Body of pancreas (tissue), 4 donors: ENCODE results near the gene SLC32A1. TPM values are rescaled to one million over a fixed set of nuclear protein-coding genes. Genes with fewer than 3 reads are reported as not detected.

ENCODE experiments used
- ATAC-seq: fragments of 150-250 bp; one replicate; pipeline ENCODE4 v1.9.1; 2016
- DNase-seq, 4 donors: peaks; one replicate each; pipeline ENCODE4 v3.0.0-alpha.2; 2019
- H3K27ac ChIP-seq, 4 donors: fragments of 200-600 bp; sonication (generic); 1 replicate in 3 of 4; 2 replicates in 1 of 4; pipeline versions ENCODE4 v1.5.1 to v1.6.1; 2016 to 2019; ENCODE audit warnings: mild to moderate bottlenecking in 1 of 4, mixed read lengths in 1 of 4, moderate library complexity in 1 of 4
- H3K27me3 ChIP-seq, 2 donors: fragments of 200-600 bp; sonication (generic); one replicate each; pipeline ENCODE4 v1.6.0; 2016; ENCODE audit warnings: mild to moderate bottlenecking in 1 of 2
- H3K36me3 ChIP-seq, 2 donors: fragments of 200-600 bp; sonication (generic); replicated peaks in 1 of 2; 2 replicates each; pipeline ENCODE4 v1.5.1; 2016; ENCODE audit warnings: low read depth in 2 of 2; ENCODE audit not compliant: insufficient read depth in 1 of 2
- H3K4me1 ChIP-seq: fragments of 200-600 bp; sonication (generic); one replicate; pipeline ENCODE4 v1.6.0; 2016
- H3K4me3 ChIP-seq, 2 donors: fragments of 200-600 bp; sonication (generic); 1 replicate in 1 of 2; 2 replicates in 1 of 2; pipeline ENCODE4 v1.5.1; 2016 to 2019
- H3K9me3 ChIP-seq, 3 donors: fragments of 200-600 bp; sonication (generic); 1 replicate in 2 of 3; 2 replicates in 1 of 3; pipeline ENCODE4 v1.5.1; 2016
- POLR2A ChIP-seq, 3 donors: fragments of 450-650 bp; IDR thresholded peaks; one replicate each; pipeline ENCODE4 v1.6.1; 2016; ENCODE audit warnings: antibody characterized with exemption in 3 of 3, mild to moderate bottlenecking in 2 of 3
- WGBS, 2 donors: methylation state at CpG; one replicate each; pipeline ENCODE4 v1.1.5; 2017; 5-methylcytosine and 5-hydroxymethylcytosine counted together
- intact Hi-C: fragments of 100-400 bp; cut with DNase I; formaldehyde crosslinking; loops from one replicate; pipeline ENCODE4 v1.15.1; 2023
- total RNA-seq, 2 donors: library from RNA; depleted of rRNA; stranded (reverse); fragments of >200 nt; gene quantifications; one replicate each; pipeline ENCODE4 v1.1.0, GENCODE V29; 2016
- TF ChIP-seq, protein P1 (sequence below), 7 experiments: fragments of 450-650 bp in 4 of 7; fragments of 200-600 bp in 3 of 7; sonication (generic) in 3 of 7; IDR thresholded peaks; one replicate each; pipeline ENCODE4 v1.5.1; 2016 to 2019; ENCODE audit warnings: antibody characterized with exemption in 7 of 7

Gene SLC32A1
- total RNA-seq, 2 donors from 2014 or later: not detected

DNA sequence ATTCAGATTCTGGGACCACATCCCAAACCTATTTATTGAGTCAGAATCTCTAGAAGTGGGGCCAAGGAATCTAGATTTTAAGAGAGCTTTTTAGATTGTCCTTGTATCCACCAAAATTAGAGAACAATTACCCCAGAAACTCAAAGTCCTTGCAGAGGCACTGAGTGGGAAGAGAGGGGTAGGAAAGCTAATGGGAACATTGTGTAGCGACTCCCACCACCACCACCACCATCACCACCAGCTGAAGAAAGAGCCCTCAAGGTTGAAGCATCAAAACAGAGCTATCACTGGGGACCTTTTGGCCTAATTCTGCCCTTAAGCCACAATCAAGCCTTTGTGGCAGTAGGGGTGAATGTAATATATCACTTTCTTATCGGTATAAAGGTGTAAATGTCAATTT lies 39.0 kb upstream of the SLC32A1 start:
- 48 to 53% methylated on average over 2 of the region's 2 CpGs for WGBS, 2 donors
- intact Hi-C loops: no loop called here
- Histone ChIP-seq H3K27me3 (no peaks in the 10 kb centered on the region), H3K4me3 (no peak overlapping the region), H3K4me1 (no peaks in the 10 kb centered on the region), H3K36me3 (no peaks in the 10 kb centered on the region), H3K9me3 (no peaks in the 10 kb centered on the region), H3K27ac (no peak overlapping the region)
- TF ChIP-seq, protein P1, sequence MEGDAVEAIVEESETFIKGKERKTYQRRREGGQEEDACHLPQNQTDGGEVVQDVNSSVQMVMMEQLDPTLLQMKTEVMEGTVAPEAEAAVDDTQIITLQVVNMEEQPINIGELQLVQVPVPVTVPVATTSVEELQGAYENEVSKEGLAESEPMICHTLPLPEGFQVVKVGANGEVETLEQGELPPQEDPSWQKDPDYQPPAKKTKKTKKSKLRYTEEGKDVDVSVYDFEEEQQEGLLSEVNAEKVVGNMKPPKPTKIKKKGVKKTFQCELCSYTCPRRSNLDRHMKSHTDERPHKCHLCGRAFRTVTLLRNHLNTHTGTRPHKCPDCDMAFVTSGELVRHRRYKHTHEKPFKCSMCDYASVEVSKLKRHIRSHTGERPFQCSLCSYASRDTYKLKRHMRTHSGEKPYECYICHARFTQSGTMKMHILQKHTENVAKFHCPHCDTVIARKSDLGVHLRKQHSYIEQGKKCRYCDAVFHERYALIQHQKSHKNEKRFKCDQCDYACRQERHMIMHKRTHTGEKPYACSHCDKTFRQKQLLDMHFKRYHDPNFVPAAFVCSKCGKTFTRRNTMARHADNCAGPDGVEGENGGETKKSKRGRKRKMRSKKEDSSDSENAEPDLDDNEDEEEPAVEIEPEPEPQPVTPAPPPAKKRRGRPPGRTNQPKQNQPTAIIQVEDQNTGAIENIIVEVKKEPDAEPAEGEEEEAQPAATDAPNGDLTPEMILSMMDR (IDR thresholded peaks at IDR 0.05): no peak
- no peak for TF ChIP-seq POLR2A (IDR thresholded peaks at IDR 0.05)
- no peak for DNase-seq
- no peak for ATAC-seq

DNA sequence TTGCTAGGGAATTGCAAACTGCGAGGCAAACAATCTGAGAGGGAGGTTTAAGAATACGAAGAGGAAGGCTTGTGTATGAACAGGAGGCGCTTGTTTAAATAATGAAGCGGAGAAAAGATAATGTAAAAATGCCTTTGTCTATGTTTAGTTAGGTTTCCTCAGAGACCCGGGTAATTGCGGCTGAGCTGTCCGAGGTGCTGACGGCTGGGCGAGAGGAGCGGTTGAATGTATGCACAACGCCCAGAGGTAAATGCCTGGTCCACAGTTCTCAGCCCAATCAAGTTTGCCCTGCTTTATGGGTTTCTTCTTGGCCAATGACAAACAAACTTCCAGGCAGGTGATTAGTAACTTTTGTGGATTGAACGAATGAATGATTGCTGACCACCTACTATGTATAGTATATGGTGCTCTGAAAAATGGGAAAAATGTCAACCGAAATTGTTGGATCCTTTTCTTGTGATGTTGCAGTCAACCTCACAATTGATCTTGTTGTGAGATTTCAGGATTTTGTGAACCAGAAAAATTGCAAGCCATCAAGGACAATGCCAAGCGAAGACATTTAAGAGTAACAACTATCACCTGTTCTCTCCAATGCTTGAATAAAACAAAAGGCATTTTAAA lies 38.3 kb upstream of the SLC32A1 start:
- DNase-seq (peak; percentile 16 to 44 (median 30)), ATAC-seq (no peak)
- WGBS, 2 donors: 9 to 10% methylated on average over 14 of the region's 14 CpGs
- Histone ChIP-seq H3K4me1 (no peaks in the 10 kb centered on the region), H3K36me3 (no peaks in the 10 kb centered on the region), H3K9me3 (no peaks in the 10 kb centered on the region), H3K4me3 (no peak overlapping the region), H3K27ac (no peak overlapping the region), H3K27me3 (no peaks in the 10 kb centered on the region)
- TF ChIP-seq, protein P1 (IDR thresholded peaks at IDR 0.05): no peak
- TF ChIP-seq POLR2A (IDR thresholded peaks at IDR 0.05): no peak
- intact Hi-C loops: no loop called here

DNA sequence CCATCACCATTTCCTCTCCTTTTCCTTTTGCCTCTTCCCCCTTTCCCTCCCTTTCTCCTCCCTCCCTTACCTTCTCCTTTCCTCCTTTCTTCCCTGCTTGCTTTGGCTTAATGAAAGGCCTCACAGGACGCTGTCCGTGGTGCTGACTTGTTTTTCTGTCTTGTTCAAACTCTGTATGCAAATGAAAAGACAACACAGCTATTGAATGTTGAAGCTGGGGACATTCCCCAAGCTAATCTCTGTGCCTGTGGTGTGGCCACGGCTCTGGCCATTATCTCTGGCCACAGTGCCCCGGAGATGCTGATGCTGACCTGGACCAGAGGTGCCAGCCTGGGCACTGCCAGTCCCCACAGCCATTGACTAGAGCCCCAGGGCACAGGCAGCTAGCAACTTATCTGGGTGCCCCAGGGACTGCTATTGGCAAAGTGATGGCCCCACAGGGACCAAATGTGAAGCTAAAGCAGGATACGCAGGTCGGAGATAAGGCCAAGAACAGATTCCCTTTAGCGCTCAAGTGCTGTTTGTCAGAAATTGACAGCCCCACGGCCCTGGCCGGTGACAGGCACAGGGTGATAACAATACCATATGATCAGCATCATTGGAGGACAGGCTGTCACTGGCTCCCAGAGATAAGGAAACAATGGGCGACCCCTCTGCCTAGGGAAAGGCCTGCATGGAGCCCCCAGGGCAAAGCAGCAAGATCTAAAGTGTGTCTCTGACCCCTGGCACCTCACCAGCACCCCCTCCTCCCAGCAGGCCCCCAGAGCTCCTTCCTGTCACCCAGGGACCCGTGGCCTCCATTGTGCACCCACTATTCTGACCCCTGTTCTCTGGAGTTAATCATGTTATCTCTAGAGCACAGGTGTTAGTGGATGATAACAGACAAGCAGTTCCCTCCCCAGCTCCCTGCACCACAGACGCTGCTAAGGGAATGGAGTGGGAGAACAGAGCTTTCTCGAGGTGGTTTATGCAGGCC lies 31.6 kb upstream of the SLC32A1 start:
- Histone ChIP-seq H3K27ac (no peak overlapping the region), H3K9me3 (no peaks in the 10 kb centered on the region), H3K4me1 (no peaks in the 10 kb centered on the region), H3K36me3 (no peaks in the 10 kb centered on the region), H3K27me3 (no peaks in the 10 kb centered on the region), H3K4me3 (no peak overlapping the region)
- ATAC-seq (peak; percentile 18), DNase-seq (peak; percentile 30 to 62 (median 42))
- intact Hi-C loops: no loop called here
- 14 to 16% methylated on average over 13 of the region's 13 CpGs for WGBS, 2 donors
- TF ChIP-seq, protein P1 (IDR thresholded peaks at IDR 0.05): no peak
- no peak for TF ChIP-seq POLR2A (IDR thresholded peaks at IDR 0.05)

DNA sequence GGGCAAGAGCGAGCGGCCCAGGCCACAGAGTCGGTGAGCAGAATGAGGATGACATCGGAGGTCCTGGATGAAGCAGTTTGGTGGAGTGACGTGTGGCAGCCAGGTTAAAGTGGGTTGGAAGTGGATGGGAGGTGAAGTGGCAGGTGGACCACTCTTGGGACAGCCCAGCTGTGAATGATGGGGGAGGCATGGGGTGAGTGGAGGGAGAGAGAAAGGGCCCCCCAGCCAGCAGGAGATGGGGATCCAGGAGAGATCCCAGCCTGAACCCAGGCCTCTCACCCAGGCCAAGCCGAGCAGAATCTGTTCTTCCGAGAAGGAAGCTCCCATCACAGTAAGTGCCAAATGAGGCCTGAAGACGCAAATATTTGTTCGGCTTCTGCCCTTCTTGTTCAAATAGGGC lies 27.0 kb upstream of the SLC32A1 start:
- no peak for TF ChIP-seq POLR2A (IDR thresholded peaks at IDR 0.05)
- TF ChIP-seq, protein P1 (IDR thresholded peaks at IDR 0.05): no peak
- Histone ChIP-seq H3K36me3 (no peaks in the 10 kb centered on the region), H3K27ac (no peak overlapping the region), H3K4me1 (no peaks in the 10 kb centered on the region), H3K27me3 (no peaks in the 10 kb centered on the region), H3K4me3 (no peak overlapping the region), H3K9me3 (no peaks in the 10 kb centered on the region)
- intact Hi-C loops: no loop called here
- 44 to 51% methylated on average over 9 of the region's 9 CpGs for WGBS, 2 donors
- ATAC-seq (no peak), DNase-seq (no peak)
